GM12878 (cell line): ENCODE results near the gene ABHD11. TPM values are rescaled to one million over a fixed set of nuclear protein-coding genes. Genes with fewer than 3 reads are reported as not detected.

Experiments
- ATAC-seq: fragments of 200-7000 bp; cut with Tn5 transposase; 3 replicates; pipeline ENCODE4 v1.9.1; 2020; ENCODE audit warnings: mild to moderate bottlenecking, moderate library complexity
- BruUV-seq: library from RNA; stranded (reverse); fragments of 400-500 nt; replicated peaks from 2 replicates; lab custom pipeline; 2021; lab: Mats Ljungman, UMichigan
- CTCF ChIA-PET: fragments of 300-600 bp; sonication (Branson Sonifier 250); formaldehyde crosslinking; extraction: SDS; loops from one replicate; lab custom pipeline; 2021; ENCODE audit warnings: inconsistent platforms; lab: Yijun Ruan, JAX
- POLR2A ChIA-PET: fragments of 350-600 bp; formaldehyde crosslinking; extraction: SDS; loops from one replicate; lab custom pipeline; 2021; ENCODE audit warnings: inconsistent platforms; lab: Charles Lee
- RAD21 ChIA-PET: fragments of 300-600 bp; sonication (Branson Sonifier 250); formaldehyde crosslinking; loops from one replicate; lab custom pipeline; 2023; ENCODE audit warnings: antibody characterized with exemption; ENCODE audit not compliant: unreplicated experiment; lab: Charles Lee
- SMC1A ChIA-PET: fragments of 300-600 bp; sonication (Branson Sonifier 250); formaldehyde crosslinking; loops from one replicate; lab custom pipeline; 2023; ENCODE audit not compliant: unreplicated experiment, uncharacterized antibody; lab: Charles Lee
- DNase-seq: peaks from one replicate; pipeline ENCODE4 v3.0.0-alpha.2; 2011; ENCODE audit warnings: low read depth, low spot score
- FAIRE-seq: peaks from 3 replicates; lab custom pipeline; 2011; peaks lifted over from hg19 to GRCh38; lab: Jason Lieb, UNC
- H2AFZ ChIP-seq: 2 replicates; pipeline ENCODE4 v1.6.0; 2011; ENCODE audit warnings: low read depth, low read length, control low read depth; ENCODE audit not compliant: control insufficient read depth
- H3K27ac ChIP-seq: 2 replicates; pipeline ENCODE4 v1.5.1; 2011; ENCODE audit warnings: control low read depth; ENCODE audit not compliant: control insufficient read depth, insufficient read depth
- H3K27me3 ChIP-seq, 2 experiments: replicated peaks in 1 of 2; 2 replicates each; pipeline versions ENCODE4 v1.6.0 to v1.6.1; 2011; ENCODE audit warnings: low read length in 1 of 2; ENCODE audit not compliant: control insufficient read depth in 2 of 2, insufficient read depth in 2 of 2
- H3K36me3 ChIP-seq, 2 experiments: 2 replicates each; pipeline ENCODE4 v1.5.1; 2011; ENCODE audit warnings: low read length in 1 of 2; ENCODE audit not compliant: control insufficient read depth in 2 of 2, insufficient read depth in 2 of 2
- H3K4me1 ChIP-seq: 2 replicates; pipeline ENCODE4 v1.6.1; 2011; ENCODE audit warnings: mild to moderate bottlenecking, low read length, moderate library complexity, mixed read lengths; ENCODE audit not compliant: control insufficient read depth, insufficient read depth
- H3K4me2 ChIP-seq: 2 replicates; pipeline ENCODE4 v1.6.0; 2011; ENCODE audit warnings: control low read depth; ENCODE audit not compliant: control insufficient read depth, insufficient read depth
- H3K4me3 ChIP-seq: fragments of 200-600 bp; sonication (generic); 2 replicates; pipeline ENCODE4 v1.5.1; 2016
- H3K79me2 ChIP-seq: 2 replicates; pipeline ENCODE4 v1.6.0; 2011; ENCODE audit warnings: low read length; ENCODE audit not compliant: control insufficient read depth, insufficient read depth
- H3K9ac ChIP-seq: 2 replicates; pipeline ENCODE4 v1.8.0; 2011; ENCODE audit warnings: low read length, control low read depth, mixed read lengths; ENCODE audit not compliant: control insufficient read depth, insufficient read depth
- H3K9me3 ChIP-seq: replicated peaks from 3 replicates; pipeline ENCODE4 v1.5.1; 2011; ENCODE audit warnings: mild to moderate bottlenecking, low read length; ENCODE audit not compliant: control insufficient read depth, insufficient read depth
- H4K20me1 ChIP-seq: 2 replicates; pipeline ENCODE4 v1.6.0; 2011; ENCODE audit not compliant: control insufficient read depth, insufficient read depth
- CHD4 ChIP-seq: fragments of 200-600 bp; sonication (generic); IDR thresholded peaks from 2 replicates; pipeline ENCODE4 v1.6.1; 2016; ENCODE audit warnings: mild to moderate bottlenecking
- FOXK2 ChIP-seq: fragments of 450-650 bp; IDR thresholded peaks from 2 replicates; pipeline ENCODE4 v1.6.1; 2017; ENCODE audit warnings: mild to moderate bottlenecking, moderate library complexity
- GATAD2B ChIP-seq: fragments of 450-650 bp; conservative IDR thresholded peaks from 2 replicates; pipeline ENCODE4 v1.6.1; 2017; ENCODE audit warnings: low read depth, mild to moderate bottlenecking, moderate library complexity
- IKZF1 ChIP-seq: fragments of 450-650 bp; conservative IDR thresholded peaks from 2 replicates; pipeline ENCODE4 v1.6.1; 2017; ENCODE audit warnings: antibody characterized with exemption, mild to moderate bottlenecking
- JUND ChIP-seq: IDR thresholded peaks from 2 replicates; pipeline ENCODE4 v1.6.1; 2012; ENCODE audit warnings: low read depth, mild to moderate bottlenecking, low read length, improper control_type of control experiment, moderate library complexity
- NBN ChIP-seq: fragments of 450-650 bp; IDR thresholded peaks from 2 replicates; pipeline ENCODE4 v1.6.1; 2016
- RFX5 ChIP-seq: IDR thresholded peaks from 2 replicates; pipeline ENCODE4 v1.6.1; 2011; ENCODE audit warnings: low read depth, low read length, improper control_type of control experiment
- SPI1 ChIP-seq: IDR thresholded peaks from 2 replicates; pipeline ENCODE4 v1.6.1; 2011; ENCODE audit warnings: low read depth, mild to moderate bottlenecking, low read length, moderate library complexity, borderline replicate concordance; ENCODE audit not compliant: insufficient read depth
- SREBF1 ChIP-seq: IDR thresholded peaks from 2 replicates; pipeline ENCODE4 v1.6.1; 2012; ENCODE audit warnings: mild to moderate bottlenecking, low read length
- YBX1 ChIP-seq: fragments of 450-650 bp; IDR thresholded peaks from 2 replicates; pipeline ENCODE4 v1.6.1; 2016; ENCODE audit warnings: antibody characterized with exemption
- ZNF207 ChIP-seq: fragments of 450-650 bp; IDR thresholded peaks from 2 replicates; pipeline ENCODE4 v1.6.1; 2014; ENCODE audit warnings: antibody characterized with exemption, mild to moderate bottlenecking, borderline replicate concordance
- ZNF24 ChIP-seq: fragments of 450-650 bp; IDR thresholded peaks from 2 replicates; pipeline ENCODE4 v1.6.1; 2017; ENCODE audit warnings: antibody characterized with exemption, mild to moderate bottlenecking
- WGBS: methylation state at CpG from one replicate; pipeline ENCODE4 v1.1.6; 2016; ENCODE audit warnings: low lambda C conversion rate; ENCODE audit not compliant: insufficient replicate concordance, insufficient coverage; ENCODE audit errors: missing lambda C conversion rate; 5-methylcytosine and 5-hydroxymethylcytosine counted together
- in situ Hi-C: fragments of 300-500 bp; cut with MboI; formaldehyde crosslinking; loops from 9 replicates; pipeline ENCODE4 v1.14.3; 2018; ENCODE audit warnings: mixed read lengths
- intact Hi-C: fragments of 100-400 bp; cut with micrococcal nuclease; formaldehyde crosslinking; loops from one replicate; pipeline ENCODE4 v1.14.2; 2022; ENCODE audit not compliant: unreplicated experiment
- polyA plus RNA-seq, 11 experiments: library from polyadenylated mRNA; depleted of rRNA in 4 of 11; unstranded in 6 of 11; stranded (reverse) in 5 of 11; fragments of >200 nt; fragmentation: Nextera tagmentation in 4 of 11; fragmentation: Illumina TruSeq in 1 of 11; extraction: Ambion mirVana in 4 of 11; extraction: Trizol in 1 of 11; gene quantifications; 1 replicate in 1 of 11; 2 replicates in 10 of 11; pipeline versions ENCODE4 v1.2.1 to v1.2.3, GENCODE V29; 2011 to 2016; ENCODE audit warnings: inconsistent platforms in 2 of 11, missing spikeins in 2 of 11, low read depth in 1 of 11
- total RNA-seq, 4 experiments: library from RNA; depleted of rRNA in 3 of 4; stranded (reverse); fragments of >200 nt in 3 of 4; fragmentation: Illumina TruSeq in 1 of 4; extraction: Trizol in 1 of 4; gene quantifications; 2 replicates each; pipeline versions ENCODE4 v1.2.1 to v1.2.3, GENCODE V29; 2013 to 2021
- TF ChIP-seq, protein P1 (sequence below): IDR thresholded peaks from 2 replicates; pipeline ENCODE4 v1.6.1; 2011; ENCODE audit warnings: borderline replicate concordance, low read depth, mild to moderate bottlenecking, moderate library complexity, low read length; ENCODE audit not compliant: insufficient read depth, poor library complexity, severe bottlenecking

ABHD11 gene
- total and polyA plus RNA-seq, 10 of the 15 experiments (the other 5 are each of a cell fraction or from before 2014, with no cell fraction given), result 2.8 to 24.8 (median 10.1) TPM

DNA sequence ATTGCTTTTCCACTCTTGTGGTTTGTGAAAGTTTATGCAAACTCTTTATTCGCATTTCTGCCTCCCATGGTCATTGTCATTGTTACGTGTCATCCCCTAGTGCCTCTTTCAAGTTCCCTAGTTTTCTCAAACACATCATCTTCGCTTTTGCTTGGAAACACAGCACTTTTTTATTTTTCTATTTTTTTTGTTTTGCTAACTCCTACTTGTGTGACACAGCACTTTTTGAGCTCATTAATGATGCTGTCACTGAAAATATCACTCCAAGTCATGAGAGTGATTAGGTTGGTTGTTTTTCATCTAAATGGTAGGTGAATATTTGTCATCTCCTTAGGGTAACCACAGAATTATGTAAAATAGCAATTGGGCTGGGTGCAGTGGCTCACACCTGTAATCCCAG lies 10.7 kb downstream of the ABHD11 start (continued):
- TF ChIP-seq ZNF207, result no peak
- no peak for TF ChIP-seq GATAD2B
- no peak for TF ChIP-seq RFX5
- no peak for TF ChIP-seq NBN
- TF ChIP-seq FOXK2, result no peak
- TF ChIP-seq YBX1, result no peak
- TF ChIP-seq SREBF1, result no peak

DNA sequence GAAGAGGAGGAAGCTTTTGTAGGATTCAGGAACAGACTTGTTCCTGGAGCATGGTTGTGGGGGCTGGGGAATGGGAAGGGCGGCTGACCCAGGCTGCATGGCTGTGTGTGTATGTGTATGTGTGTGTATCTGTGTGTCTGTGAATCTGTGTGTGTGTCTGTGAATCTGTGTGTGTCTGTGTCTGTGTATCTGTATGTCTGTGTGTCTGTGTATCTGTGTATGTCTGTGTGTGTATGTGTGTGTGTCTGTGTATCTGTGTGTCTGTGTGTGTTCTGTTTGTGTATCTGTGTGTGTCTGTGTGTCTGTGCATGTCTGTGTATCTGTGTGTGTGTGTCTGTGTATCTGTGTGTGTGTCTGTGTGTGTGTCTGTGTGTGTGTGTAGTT lies 12.5 kb downstream of the ABHD11 start:
- WGBS, result 100% methylated on average over 1 of the region's 1 CpG
- no TSS peak for BruUV-seq

More for the DNA sequence above, 12.5 kb downstream of the ABHD11 start:
- no peak overlapping the region for H2AFZ ChIP-seq
- no peaks in the 10 kb centered on the region for H3K9me3 ChIP-seq
- no peak overlapping the region for H3K4me3 ChIP-seq
- ATAC-seq, result peak; percentile 48
- H3K27me3 ChIP-seq, result no peaks in the 10 kb centered on the region
- H3K27ac ChIP-seq, result no peak overlapping the region
- intact Hi-C loops, result loop anchor here (5.0 kb wide), 2 partner anchors 59 to 99 kb away; partner anchors contain the start of gene VPS37D
- H3K9ac ChIP-seq, result no peak overlapping the region
- TF ChIP-seq CHD4, result no peak
- TF ChIP-seq, protein P1, sequence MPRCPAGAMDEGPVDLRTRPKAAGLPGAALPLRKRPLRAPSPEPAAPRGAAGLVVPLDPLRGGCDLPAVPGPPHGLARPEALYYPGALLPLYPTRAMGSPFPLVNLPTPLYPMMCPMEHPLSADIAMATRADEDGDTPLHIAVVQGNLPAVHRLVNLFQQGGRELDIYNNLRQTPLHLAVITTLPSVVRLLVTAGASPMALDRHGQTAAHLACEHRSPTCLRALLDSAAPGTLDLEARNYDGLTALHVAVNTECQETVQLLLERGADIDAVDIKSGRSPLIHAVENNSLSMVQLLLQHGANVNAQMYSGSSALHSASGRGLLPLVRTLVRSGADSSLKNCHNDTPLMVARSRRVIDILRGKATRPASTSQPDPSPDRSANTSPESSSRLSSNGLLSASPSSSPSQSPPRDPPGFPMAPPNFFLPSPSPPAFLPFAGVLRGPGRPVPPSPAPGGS, result no peak
- no peak for TF ChIP-seq SPI1
- TF ChIP-seq ZNF24, result no peak
- TF ChIP-seq IKZF1, result 0 out of 2 replicates have a peak, but pooled peaks have one; percentile 6
- no peak for TF ChIP-seq JUND
- TF ChIP-seq, all 136 proteins: peak for 1
- POLR2A ChIA-PET, result no interaction called here
- in situ Hi-C loops, result no loop called here
- SMC1A ChIA-PET, result interaction anchor here (0.9 kb wide), 1 partner anchor 121 kb away, joined by 3 read pairs; no protein-coding TSS in a partner anchor
- FAIRE-seq (no peak), DNase-seq (no peak)
- no peaks in the 10 kb centered on the region; the same call in 1 of the 2 replicates for H4K20me1 ChIP-seq
- H3K79me2 ChIP-seq, result no peaks in the 10 kb centered on the region
- H3K36me3 ChIP-seq, result no peaks in the 10 kb centered on the region
- RAD21 ChIA-PET, result interaction anchor here (1.0 to 1.6 kb wide), 2 partner anchors 8 to 119 kb away, joined by 3 to 12 read pairs; no protein-coding TSS in a partner anchor
- H3K4me1 ChIP-seq, result no peaks in the 10 kb centered on the region; the same call in 1 of the 2 replicates
- no peak overlapping the region for H3K4me2 ChIP-seq
- CTCF ChIA-PET, result interaction anchor here (0.6 to 2.8 kb wide), 7 partner anchors 8 to 148 kb away, joined by 3 to 34 read pairs (median 4); no protein-coding TSS in a partner anchor
